Left ventricle myocardium superior (tissue), 1 donor: Measurements from ENCODE around the gene AP4M1. TPM values are rescaled to one million over a fixed set of nuclear protein-coding genes. Genes with fewer than 3 reads are reported as not detected.
"Not testable (repeated sequence)": the region's sequence is repeated elsewhere in the genome, so short reads cannot be mapped to it uniquely, and the experiment has no call there.

ENCODE experiments used
- ATAC-seq: fragments of 200-7000 bp; cut with Tn5 transposase; one replicate; pipeline ENCODE4 v1.9.1; 2020; ENCODE audit warnings: mild to moderate bottlenecking, moderate library complexity
- DNase-seq: peaks from one replicate; pipeline ENCODE4 v3.0.0-alpha.2; 2020
- intact Hi-C: fragments of 100-400 bp; cut with micrococcal nuclease; formaldehyde crosslinking; loops from one replicate; pipeline ENCODE4 v1.11.0; 2022
- total RNA-seq: library from RNA; stranded (reverse); fragmentation: NEBNext Ultra II Directional; extraction: Animal tissue kit (Norgen Biotek cat#: 25700); gene quantifications from one replicate; pipeline ENCODE4 v1.2.1, GENCODE V29; 2021
- donor health status: DM: no; HTN: yes; CAD: no; lungs with severe emphysema.

AP4M1 gene
- total RNA-seq, 1 donor from 2014 or later: 15.3 TPM

DNA sequence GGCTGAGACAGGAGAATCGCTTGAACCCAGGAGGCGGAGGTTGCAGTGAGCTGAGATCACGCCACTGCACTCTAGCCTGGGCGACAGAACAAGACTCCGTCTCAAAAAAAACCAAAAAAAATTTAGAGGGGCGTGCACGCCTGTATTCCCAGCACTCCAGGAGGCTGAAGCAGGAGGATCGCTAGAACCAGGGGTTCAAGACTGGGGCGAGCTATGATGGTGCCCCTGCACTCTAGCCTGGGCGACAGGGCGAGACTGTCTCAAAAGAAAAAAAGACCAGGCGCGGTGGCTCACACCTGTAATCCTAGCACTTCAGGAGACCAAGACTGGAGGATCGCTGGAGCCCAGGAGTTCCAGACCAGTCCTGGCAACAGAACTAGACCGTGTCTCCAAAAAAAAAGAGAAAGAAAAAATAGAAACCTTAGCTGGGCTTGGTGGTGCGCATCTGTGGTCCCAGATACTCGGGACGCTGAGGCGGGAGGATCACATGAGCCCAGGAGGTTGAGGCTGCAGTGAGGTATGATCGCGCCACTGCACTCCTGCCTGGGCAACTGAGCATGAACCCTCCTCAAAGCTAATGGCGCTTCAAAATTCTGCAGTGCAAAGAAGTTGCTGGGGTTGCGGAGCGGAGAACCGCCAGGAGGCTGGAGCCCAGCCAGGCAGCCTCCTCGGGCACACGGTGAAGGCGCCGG, 24.9 kb downstream of the AP4M1 start:
- intact Hi-C loops: no loop called here
- peak; percentile 39 for ATAC-seq
- peak; percentile 87 for DNase-seq

DNA sequence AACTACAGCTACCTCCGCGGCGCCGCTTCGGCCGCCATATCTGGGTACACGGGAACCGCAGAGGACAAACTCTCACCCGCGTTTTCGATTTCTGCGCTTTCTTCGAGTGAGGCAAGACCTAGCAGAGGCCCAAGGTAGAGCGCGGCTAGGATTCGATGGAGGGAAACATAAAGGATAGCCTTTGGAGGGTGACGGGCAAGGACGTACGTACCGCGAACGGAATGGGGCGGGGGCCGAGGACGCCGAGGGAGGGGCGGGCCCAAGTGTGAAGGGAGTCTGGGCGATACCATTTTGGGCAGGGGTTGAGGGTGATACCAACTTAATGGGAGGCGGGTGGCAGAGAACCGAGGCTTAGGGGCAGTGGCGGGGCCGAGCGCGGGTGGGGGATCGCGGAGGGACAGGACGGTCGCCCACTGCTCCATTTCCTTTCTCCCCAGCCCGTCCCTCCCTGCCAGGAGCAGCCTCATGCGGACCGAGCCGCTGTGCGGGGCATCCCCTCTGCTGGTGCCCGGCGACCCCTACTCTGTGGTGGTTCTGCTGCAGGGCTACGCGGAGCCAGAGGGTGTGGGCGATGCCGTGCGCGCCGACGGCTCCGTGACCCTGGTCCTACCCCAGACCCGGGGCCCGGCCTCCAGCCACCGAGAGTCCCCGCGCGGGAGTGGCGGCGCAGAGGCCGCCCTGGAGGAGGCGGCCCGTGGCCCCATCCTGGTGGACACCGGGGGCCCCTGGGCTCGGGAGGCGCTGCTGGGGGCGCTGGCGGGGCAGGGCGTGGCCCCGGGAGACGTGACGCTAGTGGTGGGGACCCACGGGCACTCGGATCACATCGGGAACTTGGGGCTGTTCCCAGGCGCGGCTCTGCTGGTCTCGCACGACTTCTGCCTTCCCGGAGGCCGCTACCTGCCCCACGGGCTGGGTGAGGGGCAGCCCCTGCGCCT, 25.8 kb downstream of the AP4M1 start, which contains the start of gene MBLAC1:
Gene MBLAC1, plus strand, starts transcription at position 37 of the 935 bp plus-strand sequence. Its CDS starts 429 bp downstream, at position 466.
- intact Hi-C loops: no loop called here
- DNase-seq: peak; percentile 88
- peak; percentile 94 for ATAC-seq

DNA sequence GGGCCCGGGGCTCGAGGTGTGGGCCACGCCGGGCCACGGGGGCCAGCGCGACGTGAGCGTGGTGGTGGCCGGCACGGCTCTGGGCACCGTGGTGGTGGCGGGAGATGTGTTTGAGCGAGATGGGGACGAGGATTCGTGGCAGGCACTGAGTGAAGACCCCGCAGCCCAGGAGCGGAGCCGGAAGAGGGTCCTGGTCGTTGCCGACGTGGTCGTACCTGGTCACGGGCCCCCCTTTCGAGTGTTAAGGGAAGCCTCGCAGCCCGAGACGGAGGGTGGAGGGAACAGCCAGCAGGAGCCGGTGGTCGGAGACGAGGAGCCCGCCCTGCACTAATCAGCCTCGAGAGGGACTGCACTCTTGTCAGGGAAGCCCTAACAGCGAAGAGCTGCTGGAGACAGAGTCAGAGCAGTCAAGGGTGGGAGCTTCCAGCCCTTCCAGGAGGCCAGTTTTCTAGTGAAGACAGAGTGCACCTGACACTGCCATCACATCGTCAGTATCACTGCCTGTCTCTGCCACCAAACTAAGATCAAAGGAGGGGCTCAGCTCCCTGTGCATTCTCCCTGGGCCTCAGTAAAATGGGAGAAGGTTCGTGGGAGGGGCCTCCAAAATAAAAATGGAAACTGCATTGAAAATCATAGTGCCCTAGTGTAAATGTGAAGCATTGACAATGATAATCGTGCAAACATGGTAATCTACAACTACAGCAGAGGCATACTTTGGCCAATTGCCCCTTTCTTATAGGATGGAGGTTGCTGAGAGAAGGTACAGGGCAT, 26.6 kb downstream of the AP4M1 start:
- DNase-seq (no peak), ATAC-seq (peak; percentile 2)
- intact Hi-C loops: no loop called here

DNA sequence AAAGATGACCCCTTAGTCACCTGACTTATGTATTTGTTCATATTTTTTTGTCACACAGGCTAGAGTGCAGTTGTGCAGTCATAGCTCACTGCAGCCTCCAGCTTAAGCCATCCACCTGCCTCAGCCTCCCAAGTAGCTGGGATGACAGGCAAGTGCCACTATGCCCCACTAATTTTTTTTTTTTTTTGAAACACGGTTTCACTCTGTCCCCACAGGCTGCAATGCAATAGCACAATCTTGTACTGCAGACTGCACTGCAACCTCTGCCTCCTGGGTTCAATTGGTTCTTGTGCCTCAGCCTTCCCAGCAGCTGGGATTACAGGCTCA, 27.2 kb downstream of the AP4M1 start:
- ATAC-seq: no peak
- intact Hi-C loops: no loop called here
- DNase-seq: no peak

DNA sequence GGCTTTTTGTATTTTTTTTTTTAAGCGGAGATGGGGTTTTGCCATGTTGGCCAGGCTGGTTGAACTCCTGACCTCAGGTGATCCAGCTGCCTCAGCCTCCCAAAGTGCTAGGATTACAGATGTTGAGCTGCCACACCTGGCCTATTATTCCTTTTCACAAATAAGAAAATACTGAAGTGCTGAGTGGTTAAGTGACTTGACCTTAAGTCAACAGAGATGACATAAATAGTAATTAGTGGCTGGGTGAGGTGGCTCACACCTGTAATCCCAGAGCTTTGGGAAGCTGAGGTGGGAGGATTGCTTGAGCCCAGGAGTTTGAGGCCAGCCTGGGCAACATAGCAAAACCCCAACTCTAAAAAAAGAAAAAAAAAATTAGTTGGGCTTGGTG, 28.8 kb downstream of the AP4M1 start:
- ATAC-seq, intact Hi-C loops: not testable (repeated sequence)

DNA sequence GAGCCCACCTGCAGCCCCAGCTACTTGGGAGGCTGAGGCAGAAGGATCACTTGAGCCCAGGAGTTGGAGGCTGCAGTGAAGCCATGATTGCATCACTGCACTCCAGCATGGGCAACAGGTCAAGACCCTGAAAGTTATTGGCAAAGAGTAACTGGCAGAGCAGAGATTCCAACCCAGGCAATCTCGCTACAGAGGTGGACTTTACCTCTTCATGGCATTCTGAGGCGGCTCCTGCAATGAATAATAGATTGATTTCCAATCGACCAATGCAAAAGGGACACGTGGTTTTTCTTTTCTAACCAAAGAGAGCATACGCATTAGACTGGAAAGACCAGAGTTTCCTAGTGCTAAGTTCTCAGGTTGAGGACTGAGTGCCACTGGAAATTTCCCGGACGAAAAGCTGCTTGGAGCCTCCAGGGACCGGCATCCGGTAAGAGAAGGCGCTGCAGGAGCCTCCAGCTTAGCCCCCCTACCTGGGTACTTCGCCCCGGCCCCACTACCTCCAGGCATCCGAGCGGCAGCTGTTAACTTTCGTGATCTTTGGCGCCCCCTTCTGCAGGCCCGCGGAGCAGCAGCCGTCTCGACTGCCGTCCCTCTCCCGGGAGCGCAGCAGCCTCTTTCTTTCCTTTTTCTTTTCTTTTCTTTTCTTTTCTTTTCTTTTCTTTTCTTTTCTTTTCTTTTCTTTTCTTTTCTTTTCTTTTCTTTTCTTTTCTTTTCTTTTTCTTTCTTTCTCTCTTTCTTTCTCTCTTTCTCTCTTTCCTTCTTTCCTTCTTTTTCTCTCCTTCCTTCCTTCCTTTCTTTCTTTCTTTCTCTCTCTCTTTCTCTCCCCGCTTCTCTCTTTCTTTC, 29.4 kb downstream of the AP4M1 start:
- ATAC-seq: no peak
- peak; percentile 86 for DNase-seq
- intact Hi-C loops: no loop called here

More for the DNA sequence above, 28.8 kb downstream of the AP4M1 start:
- not testable (repeated sequence) for DNase-seq

DNA sequence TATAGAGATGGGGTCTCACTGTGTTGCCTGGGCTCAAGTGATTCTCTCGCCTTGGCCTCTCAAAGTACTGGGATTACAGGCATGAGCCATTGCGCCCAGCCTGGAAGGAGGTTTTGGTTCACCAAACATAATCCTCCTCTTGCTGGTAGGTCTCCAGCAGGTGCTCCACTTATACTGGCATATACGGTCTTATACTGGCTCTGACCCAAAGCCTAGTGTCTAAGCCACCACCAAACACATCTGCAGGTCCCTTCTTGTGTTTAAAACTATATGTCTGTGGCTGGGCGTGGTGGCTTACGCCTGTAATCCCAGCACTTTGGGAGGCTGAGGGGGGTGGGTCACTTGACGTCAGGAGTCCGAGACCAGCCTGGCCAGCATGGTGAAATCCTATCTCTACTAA, 30.7 kb downstream of the AP4M1 start:
- no peak for ATAC-seq
- peak; percentile 12 for DNase-seq
- intact Hi-C loops: no loop called here

DNA sequence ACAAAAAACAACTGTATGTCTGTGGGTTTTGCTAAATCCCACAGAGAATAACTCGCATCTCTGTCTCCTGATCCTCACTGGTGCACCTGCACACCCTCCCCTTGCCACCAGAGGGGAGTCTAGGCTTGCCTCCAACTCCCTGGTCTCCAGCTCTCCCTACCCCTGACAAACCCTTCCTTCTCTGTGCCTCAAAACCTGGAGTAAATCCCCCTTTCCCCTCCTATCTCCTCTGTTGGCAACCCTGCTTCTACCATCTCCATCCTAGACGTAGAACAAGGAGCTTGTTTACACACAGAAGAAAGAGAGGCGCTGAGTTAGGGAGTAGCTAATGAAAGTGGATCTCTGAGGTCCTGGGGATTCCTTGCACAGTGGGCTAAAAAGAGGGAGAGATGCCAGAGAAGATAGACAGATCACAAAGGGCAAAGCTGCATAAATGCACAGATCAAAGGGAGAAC, 31.3 kb downstream of the AP4M1 start:
- ATAC-seq (peak; percentile 62), DNase-seq (peak; percentile 55)
- intact Hi-C loops: no loop called here

DNA sequence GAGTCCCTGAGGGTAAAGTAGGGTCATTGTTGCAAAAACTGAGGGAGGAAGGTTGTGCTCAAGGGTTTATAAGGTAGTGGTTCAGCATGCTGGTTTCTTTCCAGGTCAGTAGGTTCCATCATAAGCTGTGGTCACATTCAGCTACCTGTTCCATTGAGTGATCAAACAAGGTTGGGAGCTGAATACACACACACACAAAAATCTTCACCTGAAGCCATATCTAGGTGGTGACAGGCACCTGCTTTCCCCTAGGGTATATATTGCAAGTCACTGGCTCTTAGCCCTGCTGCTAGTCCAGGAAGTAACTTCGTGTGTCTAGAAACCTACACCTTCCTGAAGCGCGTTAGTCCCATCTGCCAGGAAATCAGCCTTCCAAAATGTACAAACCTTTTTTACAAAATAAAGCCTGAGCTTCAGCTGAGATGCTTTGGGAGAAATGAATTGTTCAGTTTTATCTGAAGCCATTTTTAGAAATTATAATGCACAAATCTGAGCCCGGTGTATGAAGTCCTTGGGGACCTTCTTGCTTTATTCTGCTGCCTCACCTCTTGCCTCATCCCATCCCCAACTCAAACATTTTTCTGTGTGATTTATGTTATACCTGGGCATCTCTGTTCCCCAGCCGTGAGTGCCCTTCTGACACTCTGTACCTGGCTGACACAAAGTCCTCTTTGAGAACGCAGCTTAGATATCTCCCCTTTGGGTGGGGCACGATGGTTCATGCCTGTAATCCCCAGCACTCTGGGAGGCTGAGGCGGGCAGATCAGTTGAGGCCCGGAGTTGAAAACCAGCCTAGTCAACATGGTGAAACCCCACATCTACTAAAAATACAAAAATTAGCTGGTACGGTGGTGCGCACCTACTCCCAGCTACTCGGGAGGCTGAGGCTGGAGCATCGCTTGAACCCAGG, 36.7 kb downstream of the AP4M1 start:
- DNase-seq (peak; percentile 2), ATAC-seq (no peak)
- intact Hi-C loops: no loop called here

DNA sequence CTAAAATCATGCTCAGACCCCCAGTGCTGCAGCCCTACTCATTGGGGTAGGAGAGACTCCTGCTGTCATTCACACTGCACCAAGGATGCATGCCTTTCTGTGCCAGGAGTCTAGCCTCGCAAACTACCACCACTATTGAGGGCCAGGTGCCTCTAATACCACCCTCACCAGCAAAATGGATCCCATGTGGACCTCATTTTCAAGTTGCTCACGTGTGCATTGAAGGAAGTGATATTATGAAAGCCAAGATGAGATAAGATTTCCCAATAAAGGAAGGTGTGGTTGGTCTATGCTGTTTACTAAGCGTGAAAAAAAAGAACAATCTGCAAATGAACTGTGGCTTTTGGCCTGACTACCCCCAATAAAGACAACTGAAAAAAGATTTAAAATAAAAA, 40.1 kb downstream of the AP4M1 start:
- ATAC-seq (no peak), DNase-seq (no peak)
- intact Hi-C loops: no loop called here

DNA sequence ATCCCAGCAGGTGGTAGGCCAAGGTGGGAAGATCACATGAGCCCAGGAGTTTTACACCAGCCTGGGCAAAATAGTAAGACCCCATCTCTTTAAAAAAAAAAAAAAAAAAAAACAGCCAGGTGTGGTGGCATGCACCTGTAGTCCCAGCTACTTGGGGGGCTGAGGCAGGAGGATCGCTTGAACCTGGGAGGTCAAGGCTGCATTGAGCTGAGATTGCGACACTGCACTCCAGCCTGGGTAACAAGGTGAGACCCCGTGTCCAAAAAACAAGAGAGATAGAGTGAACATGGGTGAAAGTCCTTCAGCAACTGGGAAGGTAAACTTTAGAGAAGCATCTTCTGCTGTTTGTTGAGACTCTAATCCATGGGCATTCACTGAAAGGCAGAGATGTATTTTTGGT, 41.0 kb downstream of the AP4M1 start:
- ATAC-seq: no peak
- intact Hi-C loops: no loop called here
- DNase-seq: no peak

DNA sequence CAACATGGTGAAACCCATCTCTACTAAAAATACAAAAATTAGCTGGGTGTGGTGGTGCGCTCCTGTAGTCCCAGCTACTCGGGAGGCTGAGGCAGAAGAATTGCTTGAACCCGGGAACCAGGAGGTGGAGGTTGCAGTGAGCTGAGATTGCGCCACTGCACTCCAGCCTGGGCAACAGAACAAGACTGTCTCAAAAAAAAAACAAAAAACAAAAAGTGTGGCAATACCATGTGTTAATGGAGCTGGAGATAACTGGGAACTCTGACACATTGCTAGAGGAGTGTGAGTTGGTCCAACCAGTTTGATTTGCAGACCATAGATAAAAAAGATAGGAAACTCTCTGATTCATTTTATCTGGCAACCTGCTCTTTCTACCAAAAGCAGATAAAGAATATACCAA, 44.9 kb downstream of the AP4M1 start:
- intact Hi-C loops, ATAC-seq: not testable (repeated sequence)
- peak; percentile 3 for DNase-seq

DNA sequence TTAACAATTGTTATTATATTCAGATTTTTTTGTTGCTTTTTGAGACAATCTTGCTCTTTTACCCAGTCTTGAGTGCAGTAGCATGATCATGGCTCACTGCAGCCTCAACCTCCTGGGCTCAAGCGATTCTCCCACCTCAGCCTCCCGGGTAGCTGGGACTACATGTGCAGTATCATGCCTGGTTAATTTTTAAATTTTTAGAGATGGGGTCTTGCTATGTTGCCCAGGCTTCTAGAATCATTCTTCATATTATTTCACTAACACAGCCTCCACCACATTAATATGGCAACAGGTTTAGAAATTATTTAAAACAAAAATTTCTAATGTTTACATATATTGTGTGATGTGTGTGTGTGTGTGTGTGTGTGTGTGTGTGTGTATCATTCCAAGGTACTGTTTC, 45.8 kb downstream of the AP4M1 start:
- ATAC-seq: no peak
- intact Hi-C loops: no loop called here
- DNase-seq: no peak

DNA sequence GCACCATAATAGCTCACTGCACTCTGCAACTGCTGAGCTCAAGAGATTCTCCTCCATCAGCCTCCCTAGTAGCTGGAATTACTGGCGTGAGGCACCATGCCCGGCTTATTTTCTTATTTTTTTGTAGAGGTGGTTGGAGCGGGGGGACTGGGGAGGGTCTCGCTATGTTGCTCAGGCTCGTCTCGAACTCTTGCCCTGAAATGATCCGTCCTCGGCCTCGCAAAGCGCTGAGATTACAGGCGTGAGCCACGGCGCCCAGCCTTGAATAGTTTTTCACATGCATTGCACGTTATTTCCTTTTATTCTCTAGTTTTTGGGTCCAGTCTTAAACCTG, 46.7 kb downstream of the AP4M1 start:
- ATAC-seq (no peak), DNase-seq (no peak)
- intact Hi-C loops: no loop called here

DNA sequence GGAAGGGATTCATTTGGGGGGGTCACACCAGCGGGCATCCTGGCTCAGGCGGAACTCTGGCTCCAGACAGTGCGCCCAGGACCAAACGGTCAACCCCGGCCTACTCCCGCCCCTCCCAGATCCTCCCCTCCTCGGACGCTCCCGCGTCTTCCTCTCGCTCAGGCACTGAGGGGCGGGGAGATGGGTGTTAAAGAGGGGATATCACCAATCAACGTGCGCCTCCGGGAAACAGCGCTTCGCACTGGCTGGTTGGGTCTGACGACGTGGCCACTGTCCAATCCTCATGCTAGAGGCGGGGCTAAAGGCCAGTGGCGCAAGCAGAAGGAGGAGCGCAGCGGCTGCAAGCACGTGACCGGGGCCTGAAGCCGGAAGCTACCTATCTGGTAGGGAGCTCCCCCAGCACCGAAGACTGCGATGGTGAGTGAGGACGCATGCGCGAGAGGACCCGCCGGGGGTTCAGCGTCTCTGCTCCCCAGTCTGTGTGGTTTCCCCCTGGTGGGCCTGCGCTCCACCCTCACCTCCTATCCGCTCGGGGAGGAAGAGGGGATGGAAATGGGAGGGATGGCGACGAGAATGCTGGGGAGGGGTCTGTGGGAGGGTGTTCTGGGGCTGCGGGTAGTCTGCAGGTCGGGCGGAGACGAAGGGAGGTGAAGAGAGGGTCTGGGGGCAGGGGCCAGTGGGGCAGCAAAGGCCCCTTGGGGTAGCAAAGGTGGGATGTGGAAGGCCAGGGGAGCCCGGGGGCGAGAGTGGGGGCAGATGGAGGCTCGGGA, 47.3 kb downstream of the AP4M1 start, which contains the start of gene LAMTOR4:
Gene LAMTOR4, plus strand, starts transcription at position 360 of the 770 bp plus-strand sequence. Its CDS starts 55 bp downstream, at position 415.
- peak; percentile 99 for ATAC-seq
- DNase-seq: peak; percentile 98
- intact Hi-C loops: no loop called here

DNA sequence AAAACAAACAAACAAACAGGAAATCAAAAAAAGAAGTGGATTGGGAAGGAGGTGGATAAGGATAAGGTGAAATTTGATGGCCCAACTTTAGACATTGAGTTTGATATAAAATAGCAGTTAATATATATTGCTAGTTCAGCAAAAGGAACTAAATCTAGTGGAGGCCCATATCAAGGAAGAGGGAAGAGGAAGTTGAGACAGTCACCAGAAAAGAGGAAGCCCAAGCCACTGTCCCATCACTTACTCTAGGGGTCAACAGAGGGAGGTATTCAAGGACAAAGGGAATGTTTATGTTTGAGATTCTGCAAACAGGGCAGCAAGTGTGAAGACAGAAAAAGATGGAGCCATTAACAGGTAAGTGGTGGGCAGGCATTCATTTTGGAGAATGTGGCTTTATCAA, 51.0 kb downstream of the AP4M1 start:
- intact Hi-C loops: no loop called here
- DNase-seq: peak; percentile 2
- no peak for ATAC-seq
